ENCODE measurements around the gene KIF2A.

- TF ChIP-seq CTCF (IDR thresholded peaks at IDR 0.05) (no peak), ZFX (IDR thresholded peaks at IDR 0.05; ENCODE audit: borderline replicate concordance) (no peak)
Measured at GRCh38 chr5:62412549-62413329, 106.7 kb downstream of the KIF2A start, which contains the start of gene IPO11.

All from 22Rv1 (cell line).